RWPE1 (cell line): ENCODE results near the gene MYH8.

Experiments used
- CTCF ChIA-PET: fragments of 350-600 bp; sonication (Branson Sonifier 250); formaldehyde crosslinking; extraction: SDS; loops from one replicate; lab custom pipeline; 2021; lab: Yijun Ruan, JAX
- POLR2A ChIA-PET: fragments of 400-600 bp; formaldehyde crosslinking; extraction: SDS; loops from one replicate; lab custom pipeline; 2020; ENCODE audit warnings: antibody characterized with exemption; ENCODE audit not compliant: low non-redundant PET; lab: Yijun Ruan, JAX
- DNase-seq: peaks from one replicate; pipeline ENCODE4 v3.0.0; 2012; ENCODE audit warnings: low spot score
- H3K27ac ChIP-seq: fragments of 450-650 bp; 2 replicates; pipeline ENCODE4 v1.5.1; 2017
- CTCF ChIP-seq: fragments of 450-650 bp; conservative IDR thresholded peaks from 2 replicates; pipeline ENCODE4 v1.5.1; 2017; ENCODE audit warnings: low read depth, mild to moderate bottlenecking

The MYH8 gene

GRCh38 chr17:10421900-10422542 lies at the start of gene MYH8:
TSS of gene MYH8 (minus strand) at chr17:10421950. CDS start at chr17:10420227, 1,723 bp downstream.
- no peak for DNase-seq
- H3K27ac ChIP-seq: no peak within 1 kb of the TSS
- TF ChIP-seq CTCF: no peak
- ChIA-PET POLR2A (no interaction called here), CTCF (no interaction called here)

GRCh38 chr17:10469459-10469858 lies 47.7 kb upstream of the MYH8 start, which contains the start of gene MYH4:
TSS of gene MYH4 (minus strand) at chr17:10469559. CDS start at chr17:10466745, 2,814 bp downstream.
- no peak within 1 kb of the TSS for H3K27ac ChIP-seq
- no peak for TF ChIP-seq CTCF
- DNase-seq: no peak
- ChIA-PET CTCF (no interaction called here), POLR2A (no interaction called here)

GRCh38 chr17:10463402-10463801 lies 41.7 kb upstream of the MYH8 start:
- ChIA-PET POLR2A (no interaction called here), CTCF (interaction anchor here (0.7 kb wide), 2 partner anchors 155 to 1256 kb away, joined by 3 to 7 read pairs; no protein-coding TSS in a partner anchor)
- no peak for TF ChIP-seq CTCF
- DNase-seq: no peak
- H3K27ac ChIP-seq: no peak overlapping the region

- ChIA-PET POLR2A (no interaction called here), CTCF (no interaction called here)
- no peak for DNase-seq
- TF ChIP-seq CTCF: no peak
- no peak overlapping the region for H3K27ac ChIP-seq
Observed at GRCh38 chr17:10460062-10460461, 38.3 kb upstream of the MYH8 start.

- no peak for TF ChIP-seq CTCF
- no peak overlapping the region for H3K27ac ChIP-seq
- POLR2A ChIA-PET: no interaction called here
- CTCF ChIA-PET: no interaction called here
- no peak for DNase-seq
Observed at GRCh38 chr17:10458701-10459100, 37.0 kb upstream of the MYH8 start.

GRCh38 chr17:10457952-10458351 lies 36.2 kb upstream of the MYH8 start:
- no peak for DNase-seq
- TF ChIP-seq CTCF: no peak
- no peak overlapping the region for H3K27ac ChIP-seq
- CTCF ChIA-PET: no interaction called here
- POLR2A ChIA-PET: no interaction called here
